ENCODE measurements around the gene FAM131A. TPM values are rescaled to one million over a fixed set of nuclear protein-coding genes. Genes with fewer than 3 reads are reported as not detected.

Gene FAM131A
- total and polyA plus RNA-seq, 7 experiments from 2014 or later = 2.2 to 13.4 (median 8.2) TPM

DNA sequence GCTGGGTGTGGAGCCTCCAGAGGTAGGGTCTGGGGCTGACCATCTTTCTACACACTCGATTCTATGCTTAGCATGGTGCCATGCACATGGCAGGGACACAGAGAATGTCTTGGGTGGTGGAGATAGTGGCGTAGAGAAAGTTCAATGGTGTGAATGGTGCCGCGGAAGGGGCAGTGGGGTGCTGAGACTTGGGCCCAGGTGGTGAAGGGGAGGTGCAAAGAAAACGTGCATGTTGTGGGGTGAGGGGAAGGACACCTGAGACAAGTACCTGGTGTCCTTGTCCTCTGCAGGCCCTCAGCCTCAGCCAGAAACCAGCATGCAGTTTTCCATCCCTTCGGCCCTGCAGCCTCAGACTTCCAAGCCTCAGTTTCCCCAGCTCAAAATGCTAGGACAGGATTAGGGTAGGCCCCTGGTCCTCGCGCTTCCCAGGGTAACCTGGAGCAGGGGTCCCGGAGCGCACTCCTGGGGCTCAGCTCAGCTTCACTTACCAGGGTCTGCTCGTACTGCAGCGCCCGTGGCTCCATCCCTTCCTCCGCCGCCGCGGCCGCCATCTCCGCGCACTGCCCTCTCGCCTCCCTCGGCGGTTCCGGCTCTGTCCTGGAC, 23.6 kb downstream of the FAM131A start:
- ChIA-PET POLR2A (interaction anchor here (0.6 to 1.0 kb wide), 2 partner anchors 18 to 26 kb away, joined by 3 read pairs; no protein-coding TSS in a partner anchor), CTCF (interaction anchor here (1.1 kb wide), 1 partner anchor 27 kb away, joined by 3 read pairs; no protein-coding TSS in a partner anchor)
- Mint-ChIP-seq H3K4me1 (peaks cover 22 to 30% (median 24%) of the 10 kb centered on the region in 7 donors), H3K36me3 (peaks cover 0 to 16% (median 6%) of the 10 kb centered on the region in 5 donors), H3K27me3 (peaks cover 0 to 13% (median 0%) of the 10 kb centered on the region in 5 donors), H3K27ac (peak overlapping the region in 5 of 9 donors; percentile 42 to 81 (median 62)), H3K9me3 (peaks cover 0 to 7% (median 0%) of the 10 kb centered on the region in 11 donors), H3K4me3 (peak overlapping the region; percentile 59 to 100 (median 83))
- Histone ChIP-seq H3K27me3 (ENCODE audit: control insufficient read depth in 2 of 2, insufficient read depth in 2 of 2, low read length in 2 of 2) (no peaks in the 10 kb centered on the region), H3K27ac (ENCODE audit: low read depth, low read length) (peak overlapping the region; percentile 84), H3K9me3 (ENCODE audit: control insufficient read depth in 2 of 3, low read length in 3 of 3) (no peaks in the 10 kb centered on the region), H3K36me3 (ENCODE audit: control insufficient read depth in 2 of 3, insufficient read depth in 3 of 3, low read length in 3 of 3) (peaks cover 0 to 11% (median 0%) of the 10 kb centered on the region in 3 experiments), H3K4me1 (ENCODE audit: control insufficient read depth in 2 of 2, insufficient read depth in 2 of 2, low read length in 2 of 2) (peaks cover 11 to 13% of the 10 kb centered on the region in 2 donors), H3K4me3 (ENCODE audit: low read length) (peak overlapping the region; percentile 97)
- no peak for ATAC-seq
- intact Hi-C loops (cut with micrococcal nuclease) = loop anchor here (5.0 to 10.0 kb wide), 5 partner anchors 351 to 1576 kb away; partner anchors contain the start of genes MAGEF1 (in 2 of the 2), KLHL24 (in 1 of the 2), PARL (in 1 of the 2) and TMEM41A (in 1 of the 2)
- no peak for DNase-seq

DNA sequence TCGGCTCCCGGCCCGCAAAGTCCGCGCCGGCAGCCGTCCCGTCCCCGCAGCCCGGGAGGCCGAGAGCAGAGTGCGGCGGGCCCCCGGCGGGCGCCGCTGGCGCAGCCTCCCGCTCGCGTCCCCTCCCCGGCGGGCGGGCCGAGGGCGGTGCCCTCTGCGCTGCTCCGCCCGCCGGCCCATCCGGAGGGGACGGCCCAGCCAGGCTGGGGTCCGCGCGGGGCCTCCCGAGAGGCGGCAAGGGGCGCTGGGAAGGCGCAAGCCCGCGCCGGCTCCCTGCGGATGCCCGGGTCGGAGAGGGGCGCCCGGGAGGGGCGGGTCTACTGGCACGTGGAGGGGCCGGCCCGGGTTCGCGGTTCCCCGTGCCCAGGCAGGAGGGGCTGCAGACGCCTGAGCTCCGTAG, 24.1 kb downstream of the FAM131A start, which contains the start of the genes CLCN2 and POLR2H:
TSS of gene CLCN2 (minus strand) at position 74 of the 400 bp plus-strand sequence. CDS start 126 bp downstream, outside the sequence.
TSS of gene POLR2H (plus strand) at position 179 of the 400 bp plus-strand sequence. CDS start 1,783 bp downstream, outside the sequence.
- intact Hi-C loops (cut with micrococcal nuclease) = loop anchor here (5.0 to 10.0 kb wide), 5 partner anchors 351 to 1576 kb away; partner anchors contain the start of genes MAGEF1 (in 2 of the 2), KLHL24 (in 1 of the 2), PARL (in 1 of the 2) and TMEM41A (in 1 of the 2)
- H3K4me1 Mint-ChIP-seq = peaks cover 22 to 31% (median 25%) of the 10 kb centered on the region in 7 donors
- H3K27ac Mint-ChIP-seq = peak within 1 kb of the TSS; percentile 59 to 95 (median 87)
- H3K9me3 ChIP-seq (ENCODE audit: control insufficient read depth in 2 of 3, low read length in 3 of 3) = no peaks in the 10 kb centered on the region
- H3K9me3 Mint-ChIP-seq = peaks cover 0 to 7% (median 0%) of the 10 kb centered on the region in 11 donors
- POLR2A ChIA-PET = interaction anchor here (0.6 to 2.4 kb wide), 4 partner anchors 10 to 227 kb away, joined by 3 to 7 read pairs (median 3); partner anchors contain the start of gene EIF2B5
- H3K4me1 ChIP-seq (ENCODE audit: control insufficient read depth in 2 of 2, insufficient read depth in 2 of 2, low read length in 2 of 2) = peaks cover 11 to 13% of the 10 kb centered on the region in 2 donors
- H3K4me3 ChIP-seq (ENCODE audit: low read length) = peak within 1 kb of the TSS; percentile 97
- CTCF ChIA-PET = no interaction called here
- no peaks in the 10 kb centered on the region for H3K27me3 ChIP-seq (ENCODE audit: control insufficient read depth in 2 of 2, insufficient read depth in 2 of 2, low read length in 2 of 2)
- ATAC-seq (peak; percentile 46), DNase-seq (peak in 8 of 9 donors; percentile 24 to 74 (median 38))
- peaks cover 0 to 11% (median 0%) of the 10 kb centered on the region in 3 experiments for H3K36me3 ChIP-seq (ENCODE audit: control insufficient read depth in 2 of 3, insufficient read depth in 3 of 3, low read length in 3 of 3)
- H3K27me3 Mint-ChIP-seq = peaks cover 0 to 13% (median 0%) of the 10 kb centered on the region in 5 donors
- peak within 1 kb of the TSS; percentile 84 for H3K27ac ChIP-seq (ENCODE audit: low read depth, low read length)
- H3K4me3 Mint-ChIP-seq = peak within 1 kb of the TSS; percentile 91 to 100 (median 97)
- H3K36me3 Mint-ChIP-seq = peaks cover 0 to 18% (median 7%) of the 10 kb centered on the region in 5 donors

DNA sequence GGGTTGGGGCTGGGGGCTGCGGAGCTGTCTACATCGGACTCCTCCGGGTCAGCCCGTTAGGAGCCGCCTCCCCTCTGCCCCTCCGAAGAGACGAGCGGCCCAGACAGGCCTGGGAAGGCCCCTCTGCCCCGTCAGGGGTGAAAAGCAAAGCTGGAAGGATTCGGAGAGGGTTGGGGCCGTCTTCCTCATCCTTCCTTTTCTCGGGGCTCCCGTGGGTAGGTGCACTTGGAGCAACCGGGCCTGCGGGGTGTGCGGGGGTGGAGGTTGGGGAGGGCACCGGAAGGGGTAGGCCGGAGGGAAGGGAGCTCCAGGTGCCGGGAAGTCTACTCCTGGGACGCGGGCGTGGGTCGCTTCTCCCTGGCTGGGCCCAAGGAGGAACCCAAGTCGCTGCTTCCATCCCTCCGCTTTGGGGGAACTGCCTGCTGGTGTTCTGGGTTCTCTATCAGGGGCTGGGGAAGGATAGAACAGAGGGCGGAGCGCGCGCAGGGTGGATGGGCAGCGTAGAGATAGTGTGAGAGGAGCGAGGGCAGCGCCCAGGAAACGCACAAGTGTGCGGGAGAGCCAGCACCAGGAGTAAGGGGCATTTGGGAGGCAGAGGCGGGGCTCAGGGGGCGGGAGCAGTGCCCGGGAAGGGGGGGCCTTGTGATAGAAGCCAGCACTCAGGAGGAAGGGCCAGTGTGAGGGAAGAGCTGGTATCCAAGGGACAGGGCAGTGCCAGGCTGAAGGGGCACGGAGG, 24.7 kb downstream of the FAM131A start:
- H3K4me1 Mint-ChIP-seq = peaks cover 25 to 36% (median 27%) of the 10 kb centered on the region in 7 donors
- H3K4me3 ChIP-seq (ENCODE audit: low read length) = peak overlapping the region; percentile 97
- intact Hi-C loops (cut with micrococcal nuclease) = loop anchor here (1.0 to 10.0 kb wide), 10 partner anchors 63 to 1575 kb away; partner anchors contain the start of genes MAGEF1 (in 2 of the 2), KLHL24 (in 1 of the 2), PARL (in 1 of the 2) and PSMD2 (in 1 of the 2)
- H3K27me3 ChIP-seq (ENCODE audit: control insufficient read depth in 2 of 2, insufficient read depth in 2 of 2, low read length in 2 of 2) = no peaks in the 10 kb centered on the region
- H3K4me3 Mint-ChIP-seq = peak overlapping the region; percentile 91 to 100 (median 97)
- H3K27ac ChIP-seq (ENCODE audit: low read depth, low read length) = peak overlapping the region; percentile 84
- peaks cover 0 to 7% (median 0%) of the 10 kb centered on the region in 11 donors for H3K9me3 Mint-ChIP-seq
- H3K36me3 Mint-ChIP-seq = peaks cover 0 to 23% (median 13%) of the 10 kb centered on the region in 5 donors
- ChIA-PET CTCF (interaction anchor here (0.6 to 0.7 kb wide), 2 partner anchors 160 to 164 kb away, joined by 3 read pairs; no protein-coding TSS in a partner anchor), POLR2A (interaction anchor here (0.6 to 2.4 kb wide), 5 partner anchors 8 to 227 kb away, joined by 3 to 7 read pairs (median 3); partner anchors contain the start of gene EIF2B5)
- H3K27ac Mint-ChIP-seq = peak overlapping the region; percentile 59 to 95 (median 87)
- H3K9me3 ChIP-seq (ENCODE audit: control insufficient read depth in 2 of 3, low read length in 3 of 3) = no peaks in the 10 kb centered on the region
- ATAC-seq = peak; percentile 10
- H3K4me1 ChIP-seq (ENCODE audit: control insufficient read depth in 2 of 2, insufficient read depth in 2 of 2, low read length in 2 of 2) = peaks cover 11 to 13% of the 10 kb centered on the region in 2 donors
- peaks cover 0 to 13% (median 0%) of the 10 kb centered on the region in 5 donors for H3K27me3 Mint-ChIP-seq
- peaks cover 0 to 17% (median 6%) of the 10 kb centered on the region in 3 experiments for H3K36me3 ChIP-seq (ENCODE audit: control insufficient read depth in 2 of 3, insufficient read depth in 3 of 3, low read length in 3 of 3)
- DNase-seq = peak in 8 of 9 donors; percentile 14 to 63 (median 27)

DNA sequence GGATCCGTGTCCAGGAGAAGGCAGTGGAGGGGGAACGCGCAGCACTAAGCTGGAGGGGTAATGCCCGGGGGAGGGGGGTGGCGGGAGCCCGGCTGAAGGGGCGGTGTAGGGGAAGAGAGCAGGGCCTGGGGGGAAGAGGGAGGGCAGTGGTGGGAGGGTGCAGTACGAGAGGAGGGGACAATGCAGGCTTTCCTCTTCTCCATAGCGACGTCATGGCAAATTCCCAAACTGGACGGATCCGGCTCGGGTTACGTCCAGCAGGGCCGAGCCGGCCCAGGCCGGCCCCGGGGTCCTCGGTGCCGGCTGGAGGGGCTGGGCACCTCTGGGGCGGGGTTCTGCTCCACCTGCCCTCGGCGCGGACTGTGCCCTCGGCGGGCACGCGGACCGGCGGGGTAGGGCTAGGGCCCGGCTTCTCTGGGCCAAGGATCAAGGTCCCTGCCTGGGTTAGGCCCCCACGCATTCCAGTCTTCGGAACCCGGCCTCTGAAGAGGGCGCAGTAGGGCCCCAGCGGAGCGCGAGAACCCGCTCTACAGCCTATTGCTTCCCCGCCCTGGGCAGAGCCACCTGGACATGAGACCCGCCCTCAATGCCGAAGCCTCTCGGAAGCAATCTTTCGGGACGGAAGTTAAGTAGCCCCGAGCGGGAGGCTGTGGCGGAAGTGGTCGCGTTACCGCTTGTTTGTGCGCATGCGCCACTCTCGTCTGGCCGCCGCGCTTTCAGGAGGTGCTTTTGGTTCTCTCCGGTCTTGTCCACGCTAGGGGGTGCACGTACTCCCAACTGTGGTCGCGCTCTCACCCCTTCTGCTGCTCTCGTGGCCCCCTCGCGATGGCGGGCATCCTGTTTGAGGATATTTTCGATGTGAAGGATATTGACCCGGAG, 25.5 kb downstream of the FAM131A start:
- H3K4me1 ChIP-seq (ENCODE audit: control insufficient read depth in 2 of 2, insufficient read depth in 2 of 2, low read length in 2 of 2) = peaks cover 11 to 13% of the 10 kb centered on the region in 2 donors
- ATAC-seq = peak; percentile 87
- H3K9me3 ChIP-seq (ENCODE audit: control insufficient read depth in 2 of 3, low read length in 3 of 3) = no peaks in the 10 kb centered on the region
- H3K27me3 ChIP-seq (ENCODE audit: control insufficient read depth in 2 of 2, insufficient read depth in 2 of 2, low read length in 2 of 2) = no peaks in the 10 kb centered on the region
- intact Hi-C loops (cut with micrococcal nuclease) = loop anchor here (1.0 to 10.0 kb wide), 18 partner anchors 28 to 1574 kb away; partner anchors contain the start of genes EEF1AKMT4 (in 2 of the 2), EIF2B5 (in 2 of the 2), EIF4G1 (in 2 of the 2) and MAGEF1 (in 2 of the 2)
- peaks cover 0 to 21% (median 7%) of the 10 kb centered on the region in 3 experiments for H3K36me3 ChIP-seq (ENCODE audit: control insufficient read depth in 2 of 3, insufficient read depth in 3 of 3, low read length in 3 of 3)
- ChIA-PET POLR2A (interaction anchor here (0.6 to 2.4 kb wide), 4 partner anchors 9 to 228 kb away, joined by 3 to 7 read pairs (median 4); partner anchors contain the start of gene EIF2B5), CTCF (interaction anchor here (0.7 to 1.1 kb wide), 4 partner anchors 12 to 424 kb away, joined by 3 read pairs; no protein-coding TSS in a partner anchor)
- Mint-ChIP-seq H3K36me3 (peaks cover 3 to 26% (median 16%) of the 10 kb centered on the region in 5 donors), H3K9me3 (peaks cover 0 to 7% (median 0%) of the 10 kb centered on the region in 11 donors), H3K4me3 (peak overlapping the region; percentile 95 to 100 (median 99)), H3K27ac (peak overlapping the region; percentile 91 to 98 (median 97)), H3K27me3 (peaks cover 0 to 13% (median 0%) of the 10 kb centered on the region in 5 donors), H3K4me1 (peaks cover 25 to 37% (median 30%) of the 10 kb centered on the region in 7 donors)
- H3K27ac ChIP-seq (ENCODE audit: low read depth, low read length) = peak overlapping the region; percentile 84
- DNase-seq = peak; percentile 74 to 94 (median 90)
- H3K4me3 ChIP-seq (ENCODE audit: low read length) = peak overlapping the region; percentile 97

DNA sequence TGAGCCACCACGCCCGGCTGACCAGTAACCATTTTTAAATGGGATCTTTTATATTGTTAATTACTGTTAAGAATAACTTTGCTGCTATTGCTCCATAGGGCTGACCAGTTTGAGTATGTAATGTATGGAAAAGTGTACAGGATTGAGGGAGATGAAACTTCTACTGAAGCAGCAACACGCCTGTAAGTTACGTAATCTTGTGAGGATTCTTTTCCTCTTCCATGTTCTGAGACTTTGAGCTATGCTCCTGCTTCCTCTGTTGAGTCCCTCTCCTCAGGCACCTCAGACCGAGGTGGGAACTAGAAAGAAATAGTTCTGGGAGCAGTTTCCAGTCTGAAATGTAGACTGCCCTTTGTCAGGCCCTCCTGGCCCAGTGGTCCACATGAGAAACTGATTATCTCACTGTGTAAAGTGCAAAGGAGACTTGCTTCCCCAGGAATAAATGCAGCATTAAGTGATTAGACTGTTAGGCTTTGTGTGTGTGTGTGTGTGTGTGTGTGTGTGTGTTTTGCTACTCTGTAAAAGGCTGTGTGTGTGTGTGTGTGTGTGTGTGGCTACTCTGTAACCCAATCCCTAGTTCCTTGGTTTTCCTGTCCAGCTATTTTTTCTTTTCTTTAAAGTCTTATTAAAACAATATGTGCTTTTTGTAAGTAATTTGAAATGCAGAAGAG, 29.4 kb downstream of the FAM131A start:
- peaks cover 6 to 38% (median 26%) of the 10 kb centered on the region in 5 donors for H3K36me3 Mint-ChIP-seq
- ChIA-PET CTCF (interaction anchor here (0.7 kb wide), 1 partner anchor 24 kb away, joined by 3 read pairs; no protein-coding TSS in a partner anchor), POLR2A (no interaction called here)
- DNase-seq (no peak), ATAC-seq (no peak)
- H3K9me3 Mint-ChIP-seq = peaks cover 0 to 7% (median 0%) of the 10 kb centered on the region in 11 donors
- H3K27me3 Mint-ChIP-seq = peaks cover 0 to 6% (median 0%) of the 10 kb centered on the region in 5 donors
- H3K4me3 Mint-ChIP-seq = peak overlapping the region in 1 of 10 donors; percentile 26
- Histone ChIP-seq H3K27me3 (ENCODE audit: control insufficient read depth in 2 of 2, insufficient read depth in 2 of 2, low read length in 2 of 2) (no peaks in the 10 kb centered on the region), H3K27ac (ENCODE audit: low read depth, low read length) (no peak overlapping the region), H3K4me3 (ENCODE audit: low read length) (no peak overlapping the region), H3K4me1 (ENCODE audit: control insufficient read depth in 2 of 2, insufficient read depth in 2 of 2, low read length in 2 of 2) (peaks cover 5 to 13% of the 10 kb centered on the region in 2 donors), H3K36me3 (ENCODE audit: control insufficient read depth in 2 of 3, insufficient read depth in 3 of 3, low read length in 3 of 3) (peaks cover 0 to 38% (median 7%) of the 10 kb centered on the region in 3 experiments), H3K9me3 (ENCODE audit: control insufficient read depth in 2 of 3, low read length in 3 of 3) (no peaks in the 10 kb centered on the region)
- intact Hi-C loops (cut with micrococcal nuclease) = loop anchor here in 1 of 2 donors (10.0 kb wide), 2 partner anchors 482 to 1128 kb away; partner anchors contain the start of genes PARL and TMEM41A
- peak overlapping the region in 3 of 9 donors; percentile 33 to 53 (median 38) for H3K27ac Mint-ChIP-seq
- H3K4me1 Mint-ChIP-seq = peaks cover 20 to 37% (median 27%) of the 10 kb centered on the region in 7 donors

All from naive thymus-derived CD4-positive, alpha-beta T cell (primary cell).